Tibial nerve (tissue), 3 donors: Measurements from ENCODE around the gene RFC2.

Experiments used
- POLR2A ChIP-seq, 2 donors: fragments of 450-650 bp; IDR thresholded peaks; one replicate each; pipeline ENCODE4 v1.6.1; 2017; ENCODE audit warnings: antibody characterized with exemption in 2 of 2, mild to moderate bottlenecking in 2 of 2, moderate library complexity in 2 of 2
- TF ChIP-seq, protein P1 (sequence below), 5 experiments: fragments of 200-600 bp in 3 of 5; fragments of 450-650 bp in 2 of 5; sonication (generic) in 3 of 5; IDR thresholded peaks; one replicate each; pipeline ENCODE4 v1.5.1; 2016 to 2019; ENCODE audit warnings: antibody characterized with exemption in 5 of 5, mild to moderate bottlenecking in 3 of 5, moderate library complexity in 2 of 5

DNA sequence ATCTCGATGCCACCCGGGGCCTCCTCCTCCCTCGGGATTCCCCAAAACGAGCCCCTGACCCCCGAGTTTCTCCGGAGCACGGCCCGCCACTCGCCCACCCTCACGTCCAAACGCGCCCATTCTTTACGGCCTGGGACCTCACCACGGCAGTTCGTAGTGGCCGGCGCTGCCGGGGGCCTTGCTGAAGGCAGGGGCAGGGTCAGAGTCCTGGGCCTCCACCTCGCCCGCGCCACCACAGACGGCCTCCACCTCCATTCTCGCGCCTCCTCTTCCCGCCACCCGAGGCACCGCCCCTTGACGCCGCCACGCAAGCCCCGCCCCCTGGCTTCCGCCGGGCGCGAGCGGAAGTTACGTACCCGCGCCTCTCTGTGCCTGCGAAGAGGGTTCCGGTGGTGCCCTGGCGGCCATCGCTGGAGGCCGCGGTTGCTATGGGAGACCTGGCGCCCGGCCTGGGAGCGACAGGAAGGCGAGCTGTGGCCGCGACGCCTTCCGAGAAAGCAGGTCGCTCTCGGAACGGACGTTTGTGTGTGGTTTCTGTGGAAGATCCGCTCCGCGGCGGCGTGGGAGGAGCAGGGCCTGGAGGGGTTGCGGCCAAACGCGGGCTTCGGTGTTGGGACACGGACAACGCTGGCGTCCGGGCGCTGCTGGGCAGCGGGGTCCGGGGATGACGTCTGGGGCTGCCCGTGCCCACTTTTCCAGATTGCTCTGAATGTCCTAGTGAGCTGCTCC lies at the start of gene RFC2:
- TF ChIP-seq, protein P1, sequence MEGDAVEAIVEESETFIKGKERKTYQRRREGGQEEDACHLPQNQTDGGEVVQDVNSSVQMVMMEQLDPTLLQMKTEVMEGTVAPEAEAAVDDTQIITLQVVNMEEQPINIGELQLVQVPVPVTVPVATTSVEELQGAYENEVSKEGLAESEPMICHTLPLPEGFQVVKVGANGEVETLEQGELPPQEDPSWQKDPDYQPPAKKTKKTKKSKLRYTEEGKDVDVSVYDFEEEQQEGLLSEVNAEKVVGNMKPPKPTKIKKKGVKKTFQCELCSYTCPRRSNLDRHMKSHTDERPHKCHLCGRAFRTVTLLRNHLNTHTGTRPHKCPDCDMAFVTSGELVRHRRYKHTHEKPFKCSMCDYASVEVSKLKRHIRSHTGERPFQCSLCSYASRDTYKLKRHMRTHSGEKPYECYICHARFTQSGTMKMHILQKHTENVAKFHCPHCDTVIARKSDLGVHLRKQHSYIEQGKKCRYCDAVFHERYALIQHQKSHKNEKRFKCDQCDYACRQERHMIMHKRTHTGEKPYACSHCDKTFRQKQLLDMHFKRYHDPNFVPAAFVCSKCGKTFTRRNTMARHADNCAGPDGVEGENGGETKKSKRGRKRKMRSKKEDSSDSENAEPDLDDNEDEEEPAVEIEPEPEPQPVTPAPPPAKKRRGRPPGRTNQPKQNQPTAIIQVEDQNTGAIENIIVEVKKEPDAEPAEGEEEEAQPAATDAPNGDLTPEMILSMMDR (IDR thresholded peaks at IDR 0.05), result peak; percentile 20 to 92 (median 43)
- peak; percentile 73 to 81 for TF ChIP-seq POLR2A (IDR thresholded peaks at IDR 0.05)
